22Rv1 (cell line): ENCODE data around the gene BRI3BP.
A peak's percentile ranks its signal among the peaks of the same experiment; 100 is the strongest.
"Not testable (repeated sequence)": the region's sequence is repeated elsewhere in the genome, so short reads cannot be mapped to it uniquely, and the experiment has no call there.

Experiments
- H3K27ac ChIP-seq: fragments of 450-650 bp; 2 replicates; pipeline ENCODE4 v1.5.1; 2017
- CTCF ChIP-seq: fragments of 450-650 bp; IDR thresholded peaks from 2 replicates; pipeline ENCODE4 v1.5.1; 2017; ENCODE audit warnings: mild to moderate bottlenecking
- ZFX ChIP-seq: fragments of 450-650 bp; IDR thresholded peaks from 2 replicates; pipeline ENCODE4 v1.6.1; 2017; ENCODE audit warnings: antibody characterized with exemption, borderline replicate concordance

BRI3BP gene

GRCh38 chr12:125023065-125023464 is 29.6 kb downstream of the BRI3BP start:
- no peak overlapping the region for H3K27ac ChIP-seq
- TF ChIP-seq ZFX (no peak), CTCF (no peak)

- H3K27ac ChIP-seq = no peak overlapping the region
- TF ChIP-seq ZFX = no peak
- TF ChIP-seq CTCF = no peak
Measured at GRCh38 chr12:125024949-125025563, 31.6 kb downstream of the BRI3BP start.

GRCh38 chr12:125025606-125026235 is 32.3 kb downstream of the BRI3BP start:
- no peak overlapping the region for H3K27ac ChIP-seq
- TF ChIP-seq ZFX (no peak), CTCF (no peak)

GRCh38 chr12:125028106-125028505 is 34.7 kb downstream of the BRI3BP start:
- TF ChIP-seq CTCF = no peak
- TF ChIP-seq ZFX = no peak
- no peak overlapping the region for H3K27ac ChIP-seq

- no peak overlapping the region for H3K27ac ChIP-seq
- TF ChIP-seq ZFX (no peak), CTCF (no peak)
Measured at GRCh38 chr12:125029761-125030358, 36.4 kb downstream of the BRI3BP start.

DNA sequence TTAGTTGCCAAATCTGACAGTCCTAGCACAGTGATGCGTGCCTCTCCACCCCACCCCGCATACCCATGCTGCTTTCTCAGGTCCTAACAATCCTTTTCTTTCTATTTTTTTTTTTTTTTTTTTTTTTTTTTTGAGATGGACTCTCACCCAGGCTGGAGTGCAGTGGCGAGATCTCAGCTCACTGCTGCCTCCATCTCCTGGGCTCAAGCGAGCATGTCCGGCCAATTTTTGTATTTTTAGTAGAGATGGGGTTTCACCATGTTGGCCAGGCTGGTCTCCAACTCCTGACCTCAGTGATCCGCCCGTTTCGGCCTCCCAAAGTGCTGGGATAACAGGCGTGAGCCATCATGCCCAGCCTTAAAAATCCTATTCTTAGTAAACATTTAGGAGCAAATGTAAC is 38.0 kb downstream of the BRI3BP start:
- H3K27ac ChIP-seq = not testable (repeated sequence)

GRCh38 chr12:125032466-125033152 is 39.2 kb downstream of the BRI3BP start:
- peak overlapping the region; percentile 61 for H3K27ac ChIP-seq
- TF ChIP-seq ZFX = no peak
- TF ChIP-seq CTCF = 0 out of 2 replicates have a peak, but pooled peaks have one; percentile 4
